ENCODE results near the gene ASPRV1.
A peak's percentile ranks its signal among the peaks of the same experiment; 100 is the strongest.
"Not testable (repeated sequence)": the region's sequence is repeated elsewhere in the genome, so short reads cannot be mapped to it uniquely, and the experiment has no call there.

Gene ASPRV1

DNA sequence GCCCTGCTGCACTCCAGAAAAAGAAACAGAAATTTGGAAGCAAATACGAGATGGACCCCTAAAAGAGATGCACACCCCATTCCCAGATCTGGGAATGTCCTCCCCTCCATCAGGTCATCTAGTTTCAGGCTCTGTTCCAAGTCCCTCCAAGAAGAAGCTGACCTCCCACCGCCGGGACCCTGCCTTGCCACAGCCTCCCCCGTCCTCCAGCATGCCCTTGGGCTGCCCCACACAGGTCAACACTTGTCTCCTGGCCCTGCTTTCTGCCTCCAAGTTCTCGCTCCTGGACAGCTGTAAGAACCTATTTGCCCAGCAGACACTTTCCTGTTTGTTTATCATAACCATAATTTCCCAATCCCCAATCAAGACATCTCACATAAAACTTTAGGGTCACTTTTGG is 2.0 kb downstream of the ASPRV1 start:
- no peak for DNase-seq

DNA sequence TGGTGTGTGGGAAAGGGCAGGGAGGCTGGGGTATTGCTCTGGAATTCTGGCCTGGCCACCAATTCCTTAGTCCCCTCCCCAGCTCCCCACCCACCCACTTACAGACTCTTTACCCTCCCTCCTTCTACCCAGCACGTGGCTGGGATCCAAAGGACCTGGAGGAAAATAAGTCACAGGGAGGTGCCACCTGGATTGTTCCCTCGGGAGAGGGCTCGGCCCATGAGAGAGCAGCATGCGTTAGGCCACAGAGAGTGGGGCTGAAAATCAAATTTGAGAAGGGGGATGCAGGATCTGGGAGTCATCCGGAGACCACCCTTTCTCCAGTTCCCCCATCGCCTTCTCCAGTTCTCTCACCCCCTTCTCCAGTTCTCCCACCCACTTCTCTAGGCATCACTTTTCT is 3.0 kb downstream of the ASPRV1 start:
- DNase-seq: no peak

DNA sequence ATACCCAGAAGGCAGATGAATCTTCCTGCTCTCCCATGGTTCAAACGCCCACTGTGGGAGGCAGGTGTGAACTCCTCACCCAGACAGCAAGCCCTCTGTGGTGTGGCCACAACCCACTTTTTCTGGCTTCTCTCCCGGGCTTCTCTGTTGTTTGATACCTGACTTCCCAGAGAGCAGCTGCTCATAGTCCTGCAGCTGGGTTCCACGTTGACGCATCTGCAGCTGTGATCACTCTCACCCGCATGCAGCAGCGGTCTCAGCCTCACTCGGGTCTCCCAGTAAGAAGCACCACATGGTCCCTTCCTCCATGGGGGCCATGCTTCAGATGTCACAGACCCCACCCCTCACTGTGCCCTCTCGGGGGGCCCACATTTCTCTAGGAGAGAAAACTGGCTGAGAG is 3.5 kb downstream of the ASPRV1 start:
- DNase-seq: no peak

DNA sequence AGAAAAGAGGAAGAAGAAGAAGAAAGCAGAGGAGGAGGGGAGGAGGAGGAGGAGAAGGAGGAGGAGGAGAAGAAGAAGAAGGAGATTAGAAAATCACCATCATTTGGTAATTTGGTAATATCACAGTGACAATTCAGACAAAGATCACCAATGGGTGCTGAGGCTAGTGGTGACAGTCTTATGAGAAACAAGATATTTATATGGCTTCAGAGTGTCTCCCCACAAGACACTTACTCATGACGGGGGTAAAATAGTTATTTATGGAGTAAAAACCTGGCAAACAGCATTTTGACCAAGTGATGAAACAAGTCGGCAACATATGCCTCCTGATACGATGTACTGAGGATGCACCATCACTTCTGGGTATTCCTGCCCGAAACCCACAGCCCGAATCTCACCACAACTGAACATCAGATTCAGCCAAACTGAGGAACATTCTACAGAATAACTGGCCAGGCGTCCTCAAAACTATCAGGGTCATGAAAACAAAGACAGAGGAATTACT is 4.9 kb downstream of the ASPRV1 start:
- no peak for DNase-seq

DNA sequence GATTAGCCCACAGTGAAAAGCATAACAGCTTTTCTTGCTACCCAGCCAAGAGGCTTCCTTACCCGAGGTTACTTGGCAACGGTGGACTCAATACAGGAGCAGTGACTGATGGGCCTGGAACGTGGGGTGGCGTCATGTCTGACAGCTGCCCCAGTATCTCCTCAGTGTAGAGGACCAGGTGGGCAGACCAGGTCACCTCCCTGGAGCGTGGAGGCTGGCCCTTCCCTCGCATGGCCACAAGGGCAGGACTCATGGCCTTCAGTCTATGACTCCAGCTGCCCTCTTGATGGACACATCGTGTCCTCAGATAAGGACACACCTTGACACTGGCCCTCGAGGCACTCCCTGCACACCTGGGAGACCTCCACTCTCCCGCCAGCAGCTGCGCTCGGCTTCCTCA is 6.4 kb downstream of the ASPRV1 start:
- DNase-seq: no peak

DNA sequence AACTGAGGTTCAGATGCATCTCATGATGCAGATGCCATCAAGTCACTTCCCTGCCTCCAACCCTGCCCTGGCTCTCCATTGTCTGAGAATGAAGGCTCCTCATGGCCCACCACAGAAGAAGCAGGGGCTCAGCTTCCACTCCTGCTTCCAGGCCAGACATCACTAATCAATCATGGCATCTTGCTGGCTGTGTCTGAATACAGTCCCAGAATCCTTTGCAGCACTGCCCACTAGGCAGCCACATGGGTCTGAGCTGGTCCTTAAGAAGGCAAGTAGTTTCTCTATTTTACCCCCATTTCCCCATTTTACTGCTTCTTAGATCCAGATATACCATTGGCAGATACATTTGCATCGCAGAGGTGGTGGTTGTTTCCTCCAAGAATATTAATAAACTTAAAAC is 7.3 kb downstream of the ASPRV1 start:
- DNase-seq: no peak

DNA sequence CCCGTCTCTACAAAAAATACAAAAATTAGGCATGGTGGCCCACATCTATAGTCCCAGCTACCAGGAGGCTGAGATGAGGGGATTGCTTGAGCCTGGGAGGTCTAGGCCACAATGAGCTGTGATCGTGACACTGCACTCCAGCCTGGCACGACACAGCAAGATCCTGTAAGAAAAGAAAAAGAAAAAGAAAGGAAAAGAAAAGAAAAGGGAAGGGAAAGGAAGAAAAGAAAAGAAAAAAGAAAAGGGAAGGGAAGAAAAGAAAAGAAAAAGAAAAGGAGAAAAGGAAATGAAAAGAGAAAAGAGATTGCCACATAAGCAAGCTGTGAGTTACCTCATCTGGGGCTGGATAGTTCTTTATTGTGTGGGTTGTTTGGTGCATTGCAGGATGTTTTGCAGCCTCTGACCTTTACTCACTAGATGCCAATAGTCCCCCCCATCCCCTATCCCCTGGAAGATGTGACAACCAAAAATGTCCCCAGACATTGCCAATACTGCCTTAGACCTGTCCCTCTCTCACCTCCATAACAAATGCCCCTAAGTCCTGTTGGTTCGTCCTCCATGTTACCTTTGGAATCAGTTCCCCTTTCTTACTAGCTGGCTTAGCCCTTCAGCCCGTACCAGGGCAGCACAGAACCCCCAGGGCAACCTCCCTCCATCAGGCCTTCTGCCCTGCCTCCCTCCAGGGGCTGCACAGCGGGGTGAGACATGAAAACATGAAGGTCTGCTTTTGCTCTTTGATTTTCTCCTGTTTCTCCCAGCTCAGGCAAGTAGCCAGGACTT is 8.9 kb downstream of the ASPRV1 start:
- DNase-seq: no peak

DNA sequence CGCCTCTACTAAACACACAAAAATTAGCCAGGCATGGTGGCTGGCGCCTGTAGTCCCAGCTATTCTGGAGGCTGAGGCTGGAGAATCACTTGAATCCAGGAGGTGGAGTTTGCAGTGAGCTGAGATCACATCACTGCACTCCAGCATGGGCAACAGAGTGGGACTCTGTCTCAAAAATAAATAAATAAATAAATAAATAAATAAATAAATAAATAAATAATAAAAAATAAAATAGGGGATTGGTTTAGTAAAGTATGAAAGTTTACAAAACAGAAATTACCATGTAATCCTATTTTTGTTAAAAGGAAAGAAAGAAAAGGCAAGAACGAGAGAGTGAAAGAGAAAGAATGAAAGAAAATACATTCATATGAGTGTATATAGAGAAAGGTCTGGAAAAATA is 10.8 kb downstream of the ASPRV1 start:
- not testable (repeated sequence) for DNase-seq

DNA sequence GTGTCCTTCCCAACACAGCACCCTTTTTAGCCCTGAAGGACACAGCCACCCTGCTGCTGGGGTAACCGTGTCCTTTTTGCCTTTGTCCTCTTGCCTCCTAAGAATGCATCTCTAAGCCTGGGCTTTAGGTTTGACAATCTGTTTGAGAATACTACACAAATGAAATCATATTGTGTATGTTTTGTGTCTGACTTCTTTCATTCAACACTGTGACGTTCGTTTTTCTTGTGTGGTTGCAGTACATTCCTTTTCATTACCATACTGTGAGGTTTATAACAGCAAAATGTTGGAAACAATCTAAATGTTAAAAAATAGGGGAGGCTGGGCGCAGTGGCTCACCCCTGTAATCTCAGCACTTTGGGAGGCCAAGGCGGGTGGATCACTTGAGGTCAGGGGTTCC is 11.2 kb downstream of the ASPRV1 start:
- no peak for DNase-seq

DNA sequence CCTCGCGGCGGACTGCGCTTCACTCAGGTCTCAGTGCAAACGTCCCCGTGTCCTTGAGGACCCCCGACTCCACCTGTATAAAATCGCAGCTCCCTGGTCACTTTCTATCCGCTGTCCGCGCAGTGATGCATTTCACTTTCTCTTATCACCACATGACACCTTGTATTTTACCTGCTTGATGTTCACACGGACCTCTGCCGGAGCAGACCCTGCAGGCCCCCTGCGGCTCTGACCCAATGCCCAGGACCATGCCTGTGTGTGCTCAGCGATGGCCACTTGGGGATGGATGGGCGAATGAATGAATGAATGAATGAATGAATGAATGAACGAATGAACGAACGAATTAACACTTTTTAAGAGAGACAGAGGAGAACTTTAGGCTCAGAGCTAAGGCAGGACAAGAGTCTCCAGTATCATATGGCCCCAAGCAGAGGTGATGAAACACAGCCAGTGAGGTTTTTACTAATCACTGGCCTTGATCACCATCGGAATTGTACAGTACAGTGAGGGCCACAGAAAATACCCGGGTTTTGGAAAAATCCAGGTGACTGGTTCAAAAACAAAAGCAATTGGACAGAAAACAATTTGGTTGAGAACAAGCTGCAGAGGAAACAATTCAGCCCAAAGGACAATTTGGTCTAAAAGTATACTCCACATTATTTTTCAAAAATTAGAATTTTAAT is 12.3 kb downstream of the ASPRV1 start:
- DNase-seq: no peak

DNA sequence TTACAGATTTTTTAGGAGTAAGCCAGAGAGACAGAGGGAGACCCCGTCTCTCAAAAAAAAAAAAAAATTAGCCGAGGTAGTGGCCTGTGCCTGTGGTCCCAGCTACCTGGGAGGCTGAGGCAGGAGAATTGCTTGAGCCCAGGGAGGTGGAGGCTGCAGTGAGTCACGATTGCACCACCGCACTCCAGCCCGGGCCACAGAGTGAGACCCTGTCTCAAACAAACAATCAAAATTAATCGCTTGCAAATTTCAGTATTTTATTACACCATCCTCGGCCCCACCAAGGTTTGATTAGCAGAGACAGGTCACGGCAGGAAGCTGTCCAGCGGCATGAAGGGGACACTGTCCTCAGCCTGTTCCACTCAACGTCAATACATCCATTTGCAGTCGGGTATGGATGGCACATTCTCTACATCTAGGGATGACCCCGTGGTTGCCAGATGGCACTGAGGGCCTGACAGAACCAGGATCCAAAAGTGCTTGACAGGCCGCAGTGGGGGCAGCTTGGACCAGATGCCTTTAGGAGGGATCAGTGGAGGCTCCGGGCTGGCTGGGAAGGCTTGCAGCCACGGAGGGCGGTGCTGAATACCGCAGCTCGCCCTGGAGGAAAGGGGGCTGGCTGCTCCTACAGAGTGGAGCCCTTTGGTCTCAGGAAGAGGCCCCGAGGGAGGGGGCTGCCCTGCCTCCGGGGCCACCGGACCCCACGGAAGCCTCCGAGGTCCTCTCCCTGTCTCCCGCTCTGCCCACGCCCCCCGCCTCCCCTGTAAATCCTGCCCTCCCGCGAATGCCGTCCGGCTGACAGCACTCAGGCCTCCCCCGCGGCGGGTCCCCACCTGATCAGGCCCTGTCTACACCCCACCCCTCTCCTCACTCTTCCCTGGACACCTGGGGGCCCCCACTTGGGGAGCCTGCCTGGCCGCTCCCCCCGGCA is 13.1 kb downstream of the ASPRV1 start:
- DNase-seq: no peak

DNA sequence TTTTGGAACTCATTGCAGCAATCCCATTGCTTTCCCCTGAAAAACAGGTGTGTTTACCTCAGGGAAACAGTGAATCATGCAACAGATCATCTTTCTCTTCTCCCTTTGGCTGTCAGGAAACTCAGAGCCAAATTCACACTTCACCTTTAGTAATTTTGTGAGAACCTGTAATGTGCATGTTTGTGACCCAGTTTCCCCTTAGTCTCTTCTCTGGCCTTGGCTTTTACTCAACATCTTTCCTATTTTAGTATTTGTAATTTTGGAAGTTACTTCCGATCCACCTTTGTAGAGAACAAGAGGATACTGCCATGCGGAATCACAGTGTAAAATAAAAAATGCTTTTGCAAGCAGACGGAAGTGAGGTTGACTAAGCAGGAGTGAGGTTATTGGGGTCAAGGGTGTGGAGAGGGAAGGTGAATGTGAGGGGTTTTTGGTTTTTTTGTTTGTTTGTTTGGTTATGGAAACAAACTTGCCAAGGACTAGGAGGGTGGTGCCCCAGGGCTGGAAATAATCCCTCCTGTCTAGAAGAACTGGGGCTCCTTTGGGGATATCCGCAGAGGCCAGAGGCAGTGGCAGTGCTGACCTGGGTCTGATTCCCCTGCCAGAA is 14.0 kb downstream of the ASPRV1 start:
- DNase-seq: no peak

DNA sequence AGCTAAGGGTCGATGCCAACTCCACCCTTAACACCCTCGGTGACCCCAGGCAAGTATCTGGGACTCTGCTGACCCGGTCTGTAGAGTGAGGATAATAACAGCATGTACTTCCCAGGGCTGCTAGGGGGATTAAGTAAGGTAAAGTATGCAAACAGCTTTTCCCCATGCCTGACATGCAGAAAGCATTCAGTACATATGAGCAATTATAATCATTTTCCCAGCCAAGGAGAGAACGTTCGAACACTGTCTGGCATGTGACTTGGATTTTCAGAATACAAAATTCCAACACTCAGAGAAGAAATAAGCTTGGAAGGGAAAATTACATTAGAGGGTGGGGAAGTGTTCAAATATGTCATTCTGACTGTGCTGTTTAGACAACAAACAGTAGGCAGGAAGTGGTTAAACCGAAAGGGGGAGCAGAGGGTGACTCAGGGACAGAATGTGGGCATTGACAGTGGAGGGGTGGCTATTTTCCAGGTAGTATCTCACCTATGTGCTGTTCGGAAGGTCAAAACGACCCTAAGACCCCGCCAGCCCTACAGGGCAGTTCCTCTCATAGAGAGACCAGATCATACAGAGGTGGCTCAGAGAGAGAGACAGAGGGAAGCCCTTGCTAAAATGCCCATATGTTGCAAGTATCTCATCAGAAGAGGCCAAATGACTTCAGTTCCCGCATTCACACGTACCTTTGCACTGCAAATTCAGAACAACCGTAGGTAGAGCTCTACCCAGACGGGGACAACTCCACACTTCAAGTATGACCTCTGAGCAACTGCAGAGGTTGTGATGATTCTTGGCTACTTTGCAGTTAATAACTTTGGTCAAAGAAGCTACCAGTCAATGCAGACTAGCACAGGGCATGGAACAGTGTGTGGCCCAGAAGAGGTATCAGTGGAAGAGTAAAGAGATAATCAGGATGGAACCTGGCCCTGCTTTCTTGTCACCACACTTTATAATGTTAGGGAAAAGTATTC is 14.8 kb downstream of the ASPRV1 start:
- peak; percentile 51 for DNase-seq

DNA sequence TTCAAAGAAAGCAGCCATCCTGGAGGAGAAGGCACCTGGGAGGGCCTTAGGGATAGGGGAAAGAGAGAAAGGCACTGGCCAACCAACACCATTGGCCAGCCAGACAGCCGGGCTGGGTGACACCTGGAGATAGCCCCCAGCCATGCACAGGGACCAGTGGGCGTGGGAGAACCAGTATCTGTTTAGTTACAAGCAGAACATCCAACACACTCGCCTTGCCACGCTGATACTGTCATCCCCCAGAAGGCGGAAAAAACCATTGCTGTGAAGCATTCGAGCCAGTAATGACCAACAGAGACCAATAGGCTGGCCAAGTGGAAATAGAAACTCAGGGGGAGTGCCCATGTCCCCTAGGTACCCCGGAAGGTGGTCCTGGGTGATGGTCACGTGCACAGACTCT is 15.5 kb downstream of the ASPRV1 start:
- no peak for DNase-seq

DNA sequence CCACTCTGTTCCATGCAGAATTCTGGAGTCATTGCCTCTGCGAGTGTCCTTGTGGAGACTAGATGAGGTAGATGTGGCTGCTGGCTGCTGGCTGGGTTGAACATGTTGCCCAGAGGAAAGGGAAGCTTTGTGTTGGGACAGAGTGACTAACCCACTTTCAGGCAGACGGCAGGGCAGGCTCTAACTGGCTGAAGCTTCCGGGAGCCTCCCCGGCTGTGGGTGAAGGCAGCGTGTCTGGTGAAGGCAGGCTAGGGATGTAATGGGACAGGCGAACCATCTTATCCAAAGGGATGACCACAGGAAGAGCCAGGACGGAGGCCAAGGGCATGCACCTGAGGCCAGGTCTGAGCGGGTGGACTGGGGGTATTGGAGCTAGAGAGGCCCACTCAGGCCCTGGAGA is 16.0 kb downstream of the ASPRV1 start:
- DNase-seq: no peak

DNA sequence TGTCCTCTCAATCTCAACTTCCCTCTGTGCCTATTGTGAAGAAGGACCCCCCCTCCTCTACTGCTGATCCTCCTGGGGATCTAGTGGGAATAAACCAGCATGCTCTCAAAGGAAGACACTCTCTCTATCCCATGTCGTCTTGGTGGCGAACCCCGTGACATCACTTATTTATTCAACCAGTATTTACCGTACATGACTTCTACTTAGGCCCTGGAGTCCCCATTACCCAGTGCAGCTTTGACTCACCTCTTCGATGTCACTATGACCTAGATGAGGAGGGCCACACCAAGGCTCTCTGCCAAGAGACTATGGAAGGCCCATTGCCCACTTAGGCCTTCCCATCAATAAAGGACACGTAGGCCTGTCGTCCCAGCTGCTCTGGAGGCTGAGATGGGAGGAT is 16.7 kb downstream of the ASPRV1 start:
- no peak for DNase-seq

DNA sequence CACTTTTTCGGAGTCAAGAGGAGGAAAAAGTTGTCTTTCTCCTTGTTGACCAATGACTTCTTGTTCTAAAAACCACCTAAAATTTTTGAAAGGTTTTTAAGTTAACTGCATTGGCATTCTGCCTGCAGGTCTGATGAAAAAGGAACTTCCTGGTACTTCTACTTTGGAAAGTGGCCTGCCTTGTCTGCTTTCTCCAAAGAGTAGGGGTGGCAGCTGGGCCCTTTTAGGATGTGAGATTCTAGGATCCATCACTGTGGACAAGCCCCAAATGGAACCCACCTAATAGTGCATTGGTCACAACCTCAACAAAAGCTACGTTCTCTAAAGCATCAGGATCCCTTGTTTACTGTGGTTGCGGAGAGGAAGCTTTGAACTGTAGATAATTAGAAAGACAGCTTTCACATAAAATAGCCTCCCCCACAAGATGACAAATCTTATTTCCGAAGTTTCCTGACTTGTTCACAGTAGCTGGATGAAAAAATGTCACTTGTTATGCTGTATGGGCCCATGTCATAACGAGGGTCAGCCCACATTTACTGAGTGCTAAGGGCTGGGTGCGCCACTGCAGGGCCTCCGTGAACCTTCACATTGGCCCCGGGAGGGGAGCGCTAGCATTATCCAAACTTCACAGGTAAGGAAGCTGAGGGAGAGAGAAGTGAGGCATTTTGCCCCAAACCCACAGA is 17.4 kb downstream of the ASPRV1 start:
- DNase-seq: no peak

DNA sequence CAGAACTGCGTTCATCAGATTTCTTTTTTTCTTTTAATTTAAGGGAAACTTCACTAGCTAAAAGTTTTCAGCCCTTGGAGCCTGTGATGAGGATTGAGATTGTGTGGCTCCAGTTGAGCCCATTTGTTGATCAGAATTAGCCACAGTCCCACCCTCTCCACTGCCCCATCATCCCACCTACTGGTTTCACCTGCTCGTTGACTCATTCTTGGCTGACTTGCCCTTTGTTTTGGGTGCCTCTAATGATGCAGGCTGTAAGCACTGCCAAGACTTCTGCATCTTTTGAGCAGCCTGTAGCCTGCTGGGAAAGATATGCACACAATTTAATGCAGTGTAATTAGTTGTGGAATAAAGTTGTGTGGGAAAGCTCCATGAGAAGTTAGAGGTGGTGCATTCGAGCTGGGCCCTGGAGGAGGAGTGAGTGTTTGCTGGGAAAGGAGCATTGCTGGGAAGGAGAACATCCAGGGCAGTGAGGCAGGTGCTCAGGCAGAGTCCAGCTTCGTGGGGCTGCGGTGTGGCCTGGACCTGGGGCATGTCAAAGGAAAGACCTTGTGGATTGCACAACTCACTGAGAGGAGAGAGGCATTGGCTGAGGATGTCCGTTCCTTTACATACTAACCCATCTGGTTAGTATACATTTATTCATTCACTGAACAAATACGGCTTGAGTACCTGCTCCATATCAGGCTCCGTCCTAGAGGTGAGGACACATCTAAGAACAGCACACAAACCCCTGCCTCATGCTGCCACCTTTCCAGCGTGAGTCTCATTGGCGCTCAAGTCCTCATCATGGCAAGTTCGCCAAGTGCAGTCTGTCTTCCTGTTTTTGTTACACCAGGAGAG is 18.2 kb downstream of the ASPRV1 start:
- DNase-seq: no peak

DNA sequence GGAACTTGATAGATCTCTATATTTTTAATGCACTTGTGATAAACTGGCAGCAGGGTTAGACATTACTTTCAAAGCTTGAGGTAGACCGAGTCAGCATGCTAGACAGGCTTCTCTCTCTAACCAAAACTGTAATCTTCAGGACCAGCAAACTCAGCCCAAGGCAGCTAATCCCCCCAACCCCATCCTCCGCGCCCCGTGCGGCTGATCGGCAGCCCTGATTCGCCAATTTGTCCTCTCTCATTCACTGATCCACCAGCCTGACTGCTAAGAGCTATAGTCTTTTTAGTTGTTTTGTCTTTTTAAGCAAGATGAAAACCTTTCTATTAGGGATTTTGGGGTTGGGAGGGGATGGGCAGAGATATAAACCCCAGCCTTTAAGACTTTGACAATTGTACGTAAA is 20.7 kb downstream of the ASPRV1 start:
- no peak for DNase-seq

DNA sequence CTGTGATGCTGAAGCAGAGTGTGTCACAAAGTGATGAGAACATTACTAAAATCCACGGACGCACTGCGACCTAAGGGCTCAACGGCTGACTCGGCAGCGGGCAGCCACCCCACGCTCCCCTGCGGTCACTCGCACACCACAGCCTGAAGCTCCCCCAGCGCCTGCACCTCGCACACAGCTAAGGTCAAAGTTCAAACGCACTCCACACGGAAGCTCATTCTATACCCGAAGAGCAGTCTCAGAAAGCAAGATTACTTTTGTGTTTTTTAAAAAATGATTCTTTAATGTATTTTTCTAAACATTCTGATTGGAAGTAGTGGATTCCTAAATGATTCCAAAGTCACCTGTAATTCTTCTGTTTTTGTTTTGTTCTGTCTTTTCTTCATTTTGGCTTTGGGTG is 21.7 kb downstream of the ASPRV1 start:
- no peak for DNase-seq
